ELF-1 (cell line): ENCODE results near the gene CHSY1.
A peak's percentile ranks its signal among the peaks of the same experiment; 100 is the strongest.

Experiments
- DNase-seq: peaks from one replicate; pipeline ENCODE4 v3.0.0-alpha.2; 2016; ENCODE audit warnings: low read depth, low spot score

CHSY1 gene

GRCh38 chr15:101152914-101153313 lies 98.9 kb downstream of the CHSY1 start:
- DNase-seq, result peak; percentile 64

GRCh38 chr15:101151288-101151687 lies 100.6 kb downstream of the CHSY1 start:
- no peak for DNase-seq

GRCh38 chr15:101150723-101151040 lies 101.2 kb downstream of the CHSY1 start:
- no peak for DNase-seq

GRCh38 chr15:101149864-101150722 lies 101.8 kb downstream of the CHSY1 start:
- no peak for DNase-seq

GRCh38 chr15:101148881-101149664 lies 102.8 kb downstream of the CHSY1 start:
- peak; percentile 78 for DNase-seq

GRCh38 chr15:101148166-101148880 lies 103.5 kb downstream of the CHSY1 start:
- no peak for DNase-seq

- DNase-seq, result no peak
Observed at GRCh38 chr15:101147181-101147580, 104.7 kb downstream of the CHSY1 start.

- DNase-seq, result no peak
Observed at GRCh38 chr15:101146118-101146702, 105.6 kb downstream of the CHSY1 start.

GRCh38 chr15:101145362-101145761 lies 106.5 kb downstream of the CHSY1 start:
- no peak for DNase-seq

GRCh38 chr15:101143321-101143720 lies 108.5 kb downstream of the CHSY1 start:
- no peak for DNase-seq

- no peak for DNase-seq
Observed at GRCh38 chr15:101142711-101143110, 109.1 kb downstream of the CHSY1 start.

GRCh38 chr15:101141926-101142527 lies 109.8 kb downstream of the CHSY1 start:
- no peak for DNase-seq

- no peak for DNase-seq
Observed at GRCh38 chr15:101140697-101141065, 111.2 kb downstream of the CHSY1 start.

GRCh38 chr15:101139986-101140696 lies 111.7 kb downstream of the CHSY1 start:
- DNase-seq, result peak; percentile 37

GRCh38 chr15:101138913-101139880 lies 112.7 kb downstream of the CHSY1 start:
- DNase-seq, result no peak

- no peak for DNase-seq
Observed at GRCh38 chr15:101138086-101138660, 113.7 kb downstream of the CHSY1 start.

- DNase-seq, result no peak
Observed at GRCh38 chr15:101137312-101137940, 114.4 kb downstream of the CHSY1 start.

GRCh38 chr15:101136381-101137268 lies 115.2 kb downstream of the CHSY1 start:
- no peak for DNase-seq
